ENCODE data around the gene XPNPEP1. TPM values are rescaled to one million over a fixed set of nuclear protein-coding genes. Genes with fewer than 3 reads are reported as not detected.

Gene XPNPEP1
- total RNA-seq, 2 donors from 2014 or later, result 39.2 to 50.2 TPM

DNA sequence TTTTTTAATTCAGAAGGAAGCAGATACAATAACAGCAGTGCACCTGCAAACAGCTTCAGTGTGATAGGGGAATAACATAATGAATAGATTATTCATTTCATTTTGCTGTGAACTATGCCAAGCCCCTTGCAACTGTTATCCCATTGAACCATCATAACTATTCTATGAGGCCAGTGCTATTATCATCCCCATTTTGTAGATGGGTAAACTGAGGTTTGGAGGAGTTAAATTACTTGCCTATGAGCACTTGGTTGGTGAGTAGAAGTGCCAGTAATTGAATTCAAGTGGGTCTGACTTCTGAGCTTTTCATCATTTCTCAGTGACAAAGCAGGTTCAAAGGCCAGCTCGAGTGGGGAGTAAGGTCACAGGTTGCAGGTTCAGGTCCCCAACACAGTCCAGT, 16.8 kb upstream of the XPNPEP1 start:
- Histone ChIP-seq H3K4me3 (ENCODE audit: low read length) (no peak overlapping the region), H3K4me1 (ENCODE audit: control insufficient read depth, insufficient read depth, low read length) (peaks cover 6% of the 10 kb centered on the region), H3K27ac (ENCODE audit: low read depth, low read length) (no peak overlapping the region), H3K36me3 (ENCODE audit: control insufficient read depth, insufficient read depth, low read length) (no peaks in the 10 kb centered on the region), H3K9ac (ENCODE audit: extremely low read depth, low read length, poor library complexity, severe bottlenecking) (no peak overlapping the region), H3K9me3 (ENCODE audit: control insufficient read depth, low read length) (no peaks in the 10 kb centered on the region), H3K27me3 (ENCODE audit: control insufficient read depth, insufficient read depth, low read length, poor library complexity, severe bottlenecking) (no peaks in the 10 kb centered on the region)
- no peak overlapping the region for H3K4me3 Mint-ChIP-seq
- no peak for DNase-seq
- 100% methylated on average over 1 of the region's 1 CpG for WGBS, 2 experiments (ENCODE audit: insufficient coverage in 1 of 2, insufficient read length in 1 of 2)
- no peaks in the 10 kb centered on the region for H3K9me3 Mint-ChIP-seq
- H3K27ac Mint-ChIP-seq, result no peak overlapping the region
- no peaks in the 10 kb centered on the region for H3K36me3 Mint-ChIP-seq (ENCODE audit: low read depth)
- H3K27me3 Mint-ChIP-seq (ENCODE audit: insufficient read depth), result peaks cover 13% of the 10 kb centered on the region
- TF ChIP-seq, protein P1, sequence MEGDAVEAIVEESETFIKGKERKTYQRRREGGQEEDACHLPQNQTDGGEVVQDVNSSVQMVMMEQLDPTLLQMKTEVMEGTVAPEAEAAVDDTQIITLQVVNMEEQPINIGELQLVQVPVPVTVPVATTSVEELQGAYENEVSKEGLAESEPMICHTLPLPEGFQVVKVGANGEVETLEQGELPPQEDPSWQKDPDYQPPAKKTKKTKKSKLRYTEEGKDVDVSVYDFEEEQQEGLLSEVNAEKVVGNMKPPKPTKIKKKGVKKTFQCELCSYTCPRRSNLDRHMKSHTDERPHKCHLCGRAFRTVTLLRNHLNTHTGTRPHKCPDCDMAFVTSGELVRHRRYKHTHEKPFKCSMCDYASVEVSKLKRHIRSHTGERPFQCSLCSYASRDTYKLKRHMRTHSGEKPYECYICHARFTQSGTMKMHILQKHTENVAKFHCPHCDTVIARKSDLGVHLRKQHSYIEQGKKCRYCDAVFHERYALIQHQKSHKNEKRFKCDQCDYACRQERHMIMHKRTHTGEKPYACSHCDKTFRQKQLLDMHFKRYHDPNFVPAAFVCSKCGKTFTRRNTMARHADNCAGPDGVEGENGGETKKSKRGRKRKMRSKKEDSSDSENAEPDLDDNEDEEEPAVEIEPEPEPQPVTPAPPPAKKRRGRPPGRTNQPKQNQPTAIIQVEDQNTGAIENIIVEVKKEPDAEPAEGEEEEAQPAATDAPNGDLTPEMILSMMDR (conservative IDR thresholded peaks at IDR 0.05), result no peak
- peaks cover 20% of the 10 kb centered on the region for H3K4me1 Mint-ChIP-seq

DNA sequence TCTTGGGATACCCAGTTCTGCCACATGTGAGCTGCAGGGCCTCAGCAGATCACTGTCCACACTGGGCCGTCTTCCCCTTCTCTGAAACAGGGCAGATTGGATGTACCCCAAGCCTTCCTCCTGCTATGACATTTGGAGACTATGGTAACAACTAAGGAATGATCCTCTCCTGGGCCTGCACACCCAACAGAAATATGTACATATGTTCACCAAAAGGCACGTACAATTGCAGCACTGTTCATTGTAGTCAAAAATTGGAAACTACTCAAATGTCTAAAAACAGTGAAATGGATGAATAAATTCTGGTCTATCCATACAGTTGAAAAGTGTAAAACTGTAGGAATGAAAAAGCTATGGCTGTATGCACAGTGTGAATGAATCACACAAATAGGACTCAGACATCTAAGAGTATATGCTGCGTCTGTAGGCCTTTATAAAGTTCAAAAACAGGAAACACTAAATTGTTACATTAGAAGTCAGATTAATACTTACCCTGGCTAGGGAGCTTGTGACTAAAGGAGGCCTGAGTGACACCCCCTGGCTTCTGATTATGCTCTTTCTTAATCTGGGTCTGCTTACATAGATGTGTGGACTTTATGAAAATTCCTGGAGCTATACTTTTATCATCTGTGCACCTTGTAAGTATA, 16.1 kb upstream of the XPNPEP1 start:
- no peak for DNase-seq

DNA sequence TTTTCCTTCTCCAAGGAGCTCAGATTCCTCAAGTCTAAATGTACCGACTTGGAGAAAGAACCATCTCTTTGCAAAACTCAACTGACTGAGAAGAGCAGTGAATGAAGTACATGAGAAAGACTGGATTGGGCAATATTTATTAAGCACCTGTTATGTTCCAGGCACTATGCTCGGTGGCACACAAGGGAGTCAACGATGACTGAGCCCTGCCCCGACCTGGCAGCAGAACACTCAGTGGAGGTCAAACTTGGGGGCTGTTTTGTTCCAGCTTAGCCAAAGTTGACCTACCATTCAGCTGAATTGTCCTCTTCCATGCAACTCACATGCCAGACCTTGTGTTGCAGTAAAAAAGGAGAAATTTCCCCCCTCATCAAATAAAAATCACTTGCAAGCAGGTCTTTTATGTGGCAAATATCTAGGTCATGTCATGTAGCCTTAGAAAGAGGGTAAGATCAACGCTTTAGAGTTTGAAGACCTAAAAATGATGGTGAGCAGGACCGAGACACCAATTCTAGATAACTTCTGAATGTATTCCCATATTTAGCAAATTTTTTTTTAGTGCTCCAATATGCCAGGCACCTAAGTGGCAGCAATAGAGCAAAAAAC, 14.3 kb upstream of the XPNPEP1 start:
- H3K4me1 ChIP-seq (ENCODE audit: control insufficient read depth, insufficient read depth, low read length), result peaks cover 12% of the 10 kb centered on the region
- H3K4me3 ChIP-seq (ENCODE audit: low read length), result no peak overlapping the region
- H3K9me3 Mint-ChIP-seq, result no peaks in the 10 kb centered on the region
- no peak overlapping the region for H3K9ac ChIP-seq (ENCODE audit: extremely low read depth, low read length, poor library complexity, severe bottlenecking)
- 95 to 100% methylated on average over 4 to 6 of the region's 6 CpGs for WGBS, 2 experiments (ENCODE audit: insufficient coverage in 1 of 2, insufficient read length in 1 of 2)
- no peaks in the 10 kb centered on the region for H3K36me3 Mint-ChIP-seq (ENCODE audit: low read depth)
- H3K27me3 Mint-ChIP-seq (ENCODE audit: insufficient read depth), result peaks cover 2% of the 10 kb centered on the region
- DNase-seq, result no peak
- no peak overlapping the region for H3K27ac Mint-ChIP-seq
- H3K4me1 Mint-ChIP-seq, result peaks cover 33% of the 10 kb centered on the region
- TF ChIP-seq, protein P1 (conservative IDR thresholded peaks at IDR 0.05), result no peak
- H3K4me3 Mint-ChIP-seq, result no peak overlapping the region
- H3K36me3 ChIP-seq (ENCODE audit: control insufficient read depth, insufficient read depth, low read length), result no peaks in the 10 kb centered on the region
- no peaks in the 10 kb centered on the region for H3K9me3 ChIP-seq (ENCODE audit: control insufficient read depth, low read length)
- no peak overlapping the region for H3K27ac ChIP-seq (ENCODE audit: low read depth, low read length)
- H3K27me3 ChIP-seq (ENCODE audit: control insufficient read depth, insufficient read depth, low read length, poor library complexity, severe bottlenecking), result no peaks in the 10 kb centered on the region

More for the DNA sequence above, 16.1 kb upstream of the XPNPEP1 start:
- TF ChIP-seq, protein P1 (conservative IDR thresholded peaks at IDR 0.05), result no peak
- H3K4me3 Mint-ChIP-seq, result no peak overlapping the region
- H3K27ac ChIP-seq (ENCODE audit: low read depth, low read length), result no peak overlapping the region
- peaks cover 12% of the 10 kb centered on the region for H3K4me1 ChIP-seq (ENCODE audit: control insufficient read depth, insufficient read depth, low read length)
- H3K36me3 Mint-ChIP-seq (ENCODE audit: low read depth), result no peaks in the 10 kb centered on the region
- H3K4me1 Mint-ChIP-seq, result peaks cover 27% of the 10 kb centered on the region
- no peaks in the 10 kb centered on the region for H3K9me3 ChIP-seq (ENCODE audit: control insufficient read depth, low read length)
- H3K9me3 Mint-ChIP-seq, result no peaks in the 10 kb centered on the region
- no peak overlapping the region for H3K27ac Mint-ChIP-seq
- no peaks in the 10 kb centered on the region for H3K36me3 ChIP-seq (ENCODE audit: control insufficient read depth, insufficient read depth, low read length)
- H3K27me3 ChIP-seq (ENCODE audit: control insufficient read depth, insufficient read depth, low read length, poor library complexity, severe bottlenecking), result no peaks in the 10 kb centered on the region
- no peak overlapping the region for H3K9ac ChIP-seq (ENCODE audit: extremely low read depth, low read length, poor library complexity, severe bottlenecking)
- peaks cover 13% of the 10 kb centered on the region for H3K27me3 Mint-ChIP-seq (ENCODE audit: insufficient read depth)
- 93 to 96% methylated on average over 2 to 3 of the region's 3 CpGs for WGBS, 2 experiments (ENCODE audit: insufficient coverage in 1 of 2, insufficient read length in 1 of 2)
- H3K4me3 ChIP-seq (ENCODE audit: low read length), result no peak overlapping the region

Data from endodermal cell (in vitro differentiated cells).